GM23338 (cell line): ENCODE measurements around the gene SDR42E1. TPM values are rescaled to one million over a fixed set of nuclear protein-coding genes. Genes with fewer than 3 reads are reported as not detected.
"Not testable (repeated sequence)": the region's sequence is repeated elsewhere in the genome, so short reads cannot be mapped to it uniquely, and the experiment has no call there.

ENCODE experiments used
- ATAC-seq: fragments of 200-7000 bp; cut with Tn5 transposase; 3 replicates; pipeline ENCODE4 v1.9.1; 2020
- DNase-seq: peaks from one replicate; pipeline ENCODE4 v3.0.0-alpha.2; 2015; ENCODE audit warnings: low spot score
- H2AFZ ChIP-seq: fragments of 200-600 bp; sonication (generic); 2 replicates; pipeline ENCODE4 v1.8.0; 2016; ENCODE audit warnings: antibody characterized with exemption, mild to moderate bottlenecking, moderate library complexity
- H3F3A ChIP-seq: fragments of 200-600 bp; sonication (generic); replicated peaks from 2 replicates; pipeline ENCODE4 v1.8.0; 2017; ENCODE audit warnings: antibody characterized with exemption, mixed run types, low read depth
- H3K27ac ChIP-seq: fragments of 200-600 bp; sonication (generic); 2 replicates; pipeline ENCODE4 v1.6.1; 2016; ENCODE audit warnings: low read depth
- H3K27me3 ChIP-seq: fragments of 200-600 bp; sonication (generic); 2 replicates; pipeline ENCODE4 v1.8.0; 2016; ENCODE audit warnings: mild to moderate bottlenecking, mixed run types, moderate library complexity; ENCODE audit not compliant: insufficient read depth
- H3K36me3 ChIP-seq: fragments of 200-600 bp; sonication (generic); 2 replicates; pipeline ENCODE4 v1.8.0; 2016; ENCODE audit warnings: mild to moderate bottlenecking; ENCODE audit not compliant: insufficient read depth
- H3K4me1 ChIP-seq: fragments of 200-600 bp; sonication (generic); 2 replicates; pipeline ENCODE4 v1.8.0; 2016; ENCODE audit warnings: mild to moderate bottlenecking, moderate library complexity; ENCODE audit not compliant: insufficient read depth
- H3K4me2 ChIP-seq: fragments of 200-600 bp; sonication (generic); 2 replicates; pipeline ENCODE4 v1.7.1; 2017; ENCODE audit warnings: mixed run types
- H3K4me3 ChIP-seq: fragments of 200-600 bp; sonication (generic); 2 replicates; pipeline ENCODE4 v1.6.1; 2016; ENCODE audit warnings: mixed run types
- H3K79me2 ChIP-seq: fragments of 200-600 bp; sonication (generic); replicated peaks from 2 replicates; pipeline ENCODE4 v1.8.0; 2017; ENCODE audit warnings: mild to moderate bottlenecking; ENCODE audit not compliant: insufficient read depth
- H3K9me2 ChIP-seq: fragments of 200-600 bp; sonication (generic); 2 replicates; pipeline ENCODE4 v1.8.0; 2017; ENCODE audit not compliant: insufficient read depth
- H4K20me1 ChIP-seq: fragments of 200-600 bp; sonication (generic); replicated peaks from 2 replicates; pipeline ENCODE4 v1.8.0; 2017; ENCODE audit warnings: mild to moderate bottlenecking; ENCODE audit not compliant: insufficient read depth
- H3K27ac Mint-ChIP-seq: 2 replicates; pipeline ENCODE4 v1.8.0; 2020; ENCODE audit warnings: inconsistent platforms, mild to moderate bottlenecking, moderate library complexity, mixed read lengths
- H3K27me3 Mint-ChIP-seq: 3 replicates; pipeline ENCODE4 v1.8.0; 2022; ENCODE audit warnings: low read depth, mild to moderate bottlenecking, moderate library complexity, mixed read lengths, inconsistent platforms; ENCODE audit not compliant: insufficient read depth, poor library complexity
- H3K36me3 Mint-ChIP-seq: 3 replicates; pipeline ENCODE4 v1.8.0; 2021; ENCODE audit warnings: low read depth, mild to moderate bottlenecking, inconsistent platforms, moderate library complexity, mixed read lengths
- H3K4me1 Mint-ChIP-seq: 3 replicates; pipeline ENCODE4 v1.8.0; 2020; ENCODE audit warnings: mild to moderate bottlenecking, inconsistent platforms, mixed read lengths
- H3K4me3 Mint-ChIP-seq: 3 replicates; pipeline ENCODE4 v1.8.0; 2021; ENCODE audit warnings: moderate library complexity, mild to moderate bottlenecking, inconsistent platforms, mixed read lengths
- H3K9me3 Mint-ChIP-seq: 3 replicates; pipeline ENCODE4 v1.8.0; 2020; ENCODE audit warnings: moderate library complexity, mild to moderate bottlenecking, inconsistent platforms, mixed read lengths
- polyA plus RNA-seq: library from polyadenylated mRNA; unstranded; fragments of >200 nt; fragmentation: Nextera tagmentation; extraction: Ambion mirVana; gene quantifications from 2 replicates; pipeline ENCODE4 v1.2.1, GENCODE V29; 2016
- total RNA-seq: library from RNA; depleted of rRNA; stranded (reverse); fragments of >200 nt; shearing (Covaris generic); gene quantifications from 2 replicates; pipeline ENCODE4 v1.2.3, GENCODE V29; 2014
- TF ChIP-seq, protein P1 (sequence below): fragments of 250-450 bp; sonication (Bioruptor Pico); IDR thresholded peaks from 2 replicates; pipeline ENCODE4 v1.5.0; 2020; ENCODE audit warnings: mild to moderate bottlenecking, moderate library complexity

The SDR42E1 gene
- total and polyA plus RNA-seq, 2 experiments from 2014 or later: 0.03 TPM; not detected in 1

DNA sequence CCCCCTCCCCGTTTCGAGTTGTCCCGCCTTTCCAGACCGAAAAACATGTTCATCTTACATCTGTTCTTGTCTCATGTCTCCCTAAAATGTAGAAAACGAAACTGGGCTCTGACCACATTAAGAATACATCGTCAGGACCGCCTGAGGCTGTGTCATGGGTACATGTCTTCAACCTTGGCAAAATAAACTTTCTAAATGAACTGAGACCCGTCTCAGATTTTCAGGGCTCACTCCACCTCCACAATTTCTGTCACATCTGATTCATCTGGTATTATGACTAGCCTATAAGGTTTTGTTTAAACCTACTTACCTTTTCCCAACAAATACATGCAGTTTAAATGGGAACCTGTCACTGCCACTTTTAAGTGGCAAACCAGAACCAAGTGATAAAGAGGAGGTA, 621 bp downstream of the SDR42E1 start:
- Mint-ChIP-seq H3K27ac (no peak overlapping the region), H3K36me3 (peaks cover 32% of the 10 kb centered on the region), H3K4me3 (peak overlapping the region; percentile 59; the same call in 2 of the 3 replicates), H3K9me3 (peaks cover 46% of the 10 kb centered on the region), H3K27me3 (no peaks in the 10 kb centered on the region), H3K4me1 (no peaks in the 10 kb centered on the region)
- Histone ChIP-seq H4K20me1 (no peaks in the 10 kb centered on the region), H3F3A (no peaks in the 10 kb centered on the region), H3K79me2 (no peaks in the 10 kb centered on the region), H3K4me3 (no peak overlapping the region), H3K27me3 (no peaks in the 10 kb centered on the region), H3K4me2 (no peak overlapping the region), H3K4me1 (no peaks in the 10 kb centered on the region), H2AFZ (no peak overlapping the region), H3K36me3 (no peaks in the 10 kb centered on the region; the same call in 1 of the 2 replicates), H3K9me2 (no peaks in the 10 kb centered on the region), H3K27ac (no peak overlapping the region)
- no peak for ATAC-seq
- no peak for DNase-seq
- TF ChIP-seq, protein P1, sequence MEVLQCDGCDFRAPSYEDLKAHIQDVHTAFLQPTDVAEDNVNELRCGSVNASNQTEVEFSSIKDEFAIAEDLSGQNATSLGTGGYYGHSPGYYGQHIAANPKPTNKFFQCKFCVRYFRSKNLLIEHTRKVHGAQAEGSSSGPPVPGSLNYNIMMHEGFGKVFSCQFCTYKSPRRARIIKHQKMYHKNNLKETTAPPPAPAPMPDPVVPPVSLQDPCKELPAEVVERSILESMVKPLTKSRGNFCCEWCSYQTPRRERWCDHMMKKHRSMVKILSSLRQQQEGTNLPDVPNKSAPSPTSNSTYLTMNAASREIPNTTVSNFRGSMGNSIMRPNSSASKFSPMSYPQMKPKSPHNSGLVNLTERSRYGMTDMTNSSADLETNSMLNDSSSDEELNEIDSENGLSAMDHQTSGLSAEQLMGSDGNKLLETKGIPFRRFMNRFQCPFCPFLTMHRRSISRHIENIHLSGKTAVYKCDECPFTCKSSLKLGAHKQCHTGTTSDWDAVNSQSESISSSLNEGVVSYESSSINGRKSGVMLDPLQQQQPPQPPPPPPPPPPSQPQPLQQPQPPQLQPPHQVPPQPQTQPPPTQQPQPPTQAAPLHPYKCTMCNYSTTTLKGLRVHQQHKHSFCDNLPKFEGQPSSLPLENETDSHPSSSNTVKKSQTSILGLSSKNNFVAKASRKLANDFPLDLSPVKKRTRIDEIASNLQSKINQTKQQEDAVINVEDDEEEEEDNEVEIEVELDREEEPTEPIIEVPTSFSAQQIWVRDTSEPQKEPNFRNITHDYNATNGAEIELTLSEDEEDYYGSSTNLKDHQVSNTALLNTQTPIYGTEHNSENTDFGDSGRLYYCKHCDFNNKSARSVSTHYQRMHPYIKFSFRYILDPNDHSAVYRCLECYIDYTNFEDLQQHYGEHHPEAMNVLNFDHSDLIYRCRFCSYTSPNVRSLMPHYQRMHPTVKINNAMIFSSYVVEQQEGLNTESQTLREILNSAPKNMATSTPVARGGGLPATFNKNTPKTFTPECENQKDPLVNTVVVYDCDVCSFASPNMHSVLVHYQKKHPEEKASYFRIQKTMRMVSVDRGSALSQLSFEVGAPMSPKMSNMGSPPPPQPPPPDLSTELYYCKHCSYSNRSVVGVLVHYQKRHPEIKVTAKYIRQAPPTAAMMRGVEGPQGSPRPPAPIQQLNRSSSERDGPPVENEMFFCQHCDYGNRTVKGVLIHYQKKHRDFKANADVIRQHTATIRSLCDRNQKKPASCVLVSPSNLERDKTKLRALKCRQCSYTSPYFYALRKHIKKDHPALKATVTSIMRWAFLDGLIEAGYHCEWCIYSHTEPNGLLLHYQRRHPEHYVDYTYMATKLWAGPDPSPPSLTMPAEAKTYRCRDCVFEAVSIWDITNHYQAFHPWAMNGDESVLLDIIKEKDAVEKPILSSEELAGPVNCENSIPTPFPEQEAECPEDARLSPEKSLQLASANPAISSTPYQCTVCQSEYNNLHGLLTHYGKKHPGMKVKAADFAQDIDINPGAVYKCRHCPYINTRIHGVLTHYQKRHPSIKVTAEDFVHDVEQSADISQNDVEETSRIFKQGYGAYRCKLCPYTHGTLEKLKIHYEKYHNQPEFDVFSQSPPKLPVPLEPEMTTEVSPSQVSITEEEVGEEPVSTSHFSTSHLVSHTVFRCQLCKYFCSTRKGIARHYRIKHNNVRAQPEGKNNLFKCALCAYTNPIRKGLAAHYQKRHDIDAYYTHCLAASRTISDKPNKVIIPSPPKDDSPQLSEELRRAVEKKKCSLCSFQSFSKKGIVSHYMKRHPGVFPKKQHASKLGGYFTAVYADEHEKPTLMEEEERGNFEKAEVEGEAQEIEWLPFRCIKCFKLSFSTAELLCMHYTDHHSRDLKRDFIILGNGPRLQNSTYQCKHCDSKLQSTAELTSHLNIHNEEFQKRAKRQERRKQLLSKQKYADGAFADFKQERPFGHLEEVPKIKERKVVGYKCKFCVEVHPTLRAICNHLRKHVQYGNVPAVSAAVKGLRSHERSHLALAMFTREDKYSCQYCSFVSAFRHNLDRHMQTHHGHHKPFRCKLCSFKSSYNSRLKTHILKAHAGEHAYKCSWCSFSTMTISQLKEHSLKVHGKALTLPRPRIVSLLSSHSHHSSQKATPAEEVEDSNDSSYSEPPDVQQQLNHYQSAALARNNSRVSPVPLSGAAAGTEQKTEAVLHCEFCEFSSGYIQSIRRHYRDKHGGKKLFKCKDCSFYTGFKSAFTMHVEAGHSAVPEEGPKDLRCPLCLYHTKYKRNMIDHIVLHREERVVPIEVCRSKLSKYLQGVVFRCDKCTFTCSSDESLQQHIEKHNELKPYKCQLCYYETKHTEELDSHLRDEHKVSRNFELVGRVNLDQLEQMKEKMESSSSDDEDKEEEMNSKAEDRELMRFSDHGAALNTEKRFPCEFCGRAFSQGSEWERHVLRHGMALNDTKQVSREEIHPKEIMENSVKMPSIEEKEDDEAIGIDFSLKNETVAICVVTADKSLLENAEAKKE: no peak

DNA sequence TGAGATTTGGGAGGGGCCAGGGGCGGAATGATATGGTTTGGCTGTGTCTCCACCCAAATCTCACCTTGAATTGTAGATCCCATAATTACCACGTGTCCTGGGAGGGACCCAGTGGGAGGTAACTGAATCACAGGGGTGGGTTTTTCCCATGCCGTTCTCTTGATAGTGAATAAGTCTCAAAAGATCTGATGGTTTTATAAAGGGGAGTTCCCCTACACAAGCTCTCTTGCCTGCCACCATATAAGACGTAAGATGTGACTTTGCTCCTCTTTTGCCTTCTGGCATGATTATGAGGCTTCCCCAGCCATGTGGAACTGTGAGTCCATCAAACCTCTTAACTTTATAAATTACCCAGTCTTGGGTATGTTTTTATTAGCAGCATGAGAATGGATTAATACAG, 1.5 kb downstream of the SDR42E1 start:
- H3F3A ChIP-seq, H3K4me1 Mint-ChIP-seq, H2AFZ ChIP-seq, H3K4me3 Mint-ChIP-seq, H3K27me3 Mint-ChIP-seq, H3K27me3 ChIP-seq, H3K27ac ChIP-seq, H3K4me3 ChIP-seq, ATAC-seq, H3K4me1 ChIP-seq, H4K20me1 ChIP-seq, DNase-seq, H3K36me3 ChIP-seq, H3K9me2 ChIP-seq, H3K27ac Mint-ChIP-seq, H3K79me2 ChIP-seq, H3K4me2 ChIP-seq: not testable (repeated sequence)
- peaks cover 44% of the 10 kb centered on the region for H3K9me3 Mint-ChIP-seq
- H3K36me3 Mint-ChIP-seq: peaks cover 32% of the 10 kb centered on the region
